GM10266 (cell line): ENCODE data around the gene ZNF215.
"Not testable (repeated sequence)": the region's sequence is repeated elsewhere in the genome, so short reads cannot be mapped to it uniquely, and the experiment has no call there.

Experiments
- DNase-seq: peaks from one replicate; pipeline ENCODE4 v3.0.0; 2012; ENCODE audit errors: extremely low spot score
- CTCF ChIP-seq: IDR thresholded peaks from 2 replicates; pipeline ENCODE4 v1.5.1; 2012; ENCODE audit warnings: mild to moderate bottlenecking, low read depth; ENCODE audit not compliant: control insufficient read depth, insufficient read depth; ENCODE audit errors: missing control alignments

Gene ZNF215

GRCh38 chr11:6941970-6942369, 15.7 kb downstream of the ZNF215 start:
- no peak for DNase-seq
- TF ChIP-seq CTCF, result no peak

GRCh38 chr11:6943131-6943530, 16.9 kb downstream of the ZNF215 start:
- TF ChIP-seq CTCF, result no peak
- no peak for DNase-seq

GRCh38 chr11:6954248-6954647, 28.0 kb downstream of the ZNF215 start:
- not testable (repeated sequence) for DNase-seq

GRCh38 chr11:6962141-6962540, 35.9 kb downstream of the ZNF215 start:
- no peak for TF ChIP-seq CTCF
- DNase-seq, result no peak

GRCh38 chr11:6962673-6963072, 36.4 kb downstream of the ZNF215 start:
- DNase-seq, result peak; percentile 29
- no peak for TF ChIP-seq CTCF

- DNase-seq, result no peak
- no peak for TF ChIP-seq CTCF
These were observed 42.6 kb downstream of the ZNF215 start for GRCh38 chr11:6968816-6969215.

- DNase-seq, result not testable (repeated sequence)
These were observed 43.6 kb downstream of the ZNF215 start for GRCh38 chr11:6969854-6970253.

- DNase-seq, result no peak
- TF ChIP-seq CTCF, result no peak
These were observed 53.1 kb downstream of the ZNF215 start for GRCh38 chr11:6979365-6979764.
